ENCODE results near the gene DPCD. TPM values are rescaled to one million over a fixed set of nuclear protein-coding genes. Genes with fewer than 3 reads are reported as not detected.

DPCD gene
- total and polyA plus RNA-seq, 2 of the 8 experiments (the other 6 are each of a cell fraction or from before 2014, with no cell fraction given) = 21.2 to 31.4 TPM

- no peaks in the 10 kb centered on the region for H3K79me2 ChIP-seq (ENCODE audit: control insufficient read depth in 1 of 2, insufficient read depth in 2 of 2, low read length in 2 of 2)
- no peak overlapping the region for H4K5ac ChIP-seq (ENCODE audit: insufficient read length, low read depth, low read length)
- H3K56ac ChIP-seq (replicated peaks; ENCODE audit: insufficient read length, low read depth, low read length) = no peak overlapping the region
- no peak overlapping the region for H3K9ac ChIP-seq (replicated peaks in 1 of 4; ENCODE audit: extremely low read depth in 1 of 4, low read depth in 3 of 4, low read length in 3 of 4)
- H4K91ac ChIP-seq (replicated peaks; ENCODE audit: insufficient read length, low read length) = no peak overlapping the region
- H3K27ac ChIP-seq (ENCODE audit: low read depth, low read length) = no peak overlapping the region
- H3K23me2 ChIP-seq (ENCODE audit: low read depth, low read length) = no peaks in the 10 kb centered on the region
- no peak overlapping the region for H2BK120ac ChIP-seq (replicated peaks; ENCODE audit: low read depth, low read length)
- H3K9me3 ChIP-seq (ENCODE audit: insufficient read depth in 2 of 2, low read depth in 1 of 2, low read length in 1 of 2) = no peaks in the 10 kb centered on the region
- ChIA-PET CTCF (ENCODE audit: partially characterized antibody) (interaction anchor here (1.1 to 8.5 kb wide), 7 partner anchors 8 to 347 kb away, joined by 3 to 65 read pairs (median 4); no protein-coding TSS in a partner anchor), POLR2A (ENCODE audit: partially characterized antibody) (interaction anchor here (1.5 kb wide), 1 partner anchor 64 kb away, joined by 4 read pairs; no protein-coding TSS in a partner anchor)
- no peak overlapping the region for H2AFZ ChIP-seq (ENCODE audit: low read length)
- no peak overlapping the region for H3K4me3 ChIP-seq (ENCODE audit: extremely low read depth in 1 of 4, insufficient read depth in 2 of 4, low read depth in 3 of 4, low read length in 4 of 4)
- peaks cover 0 to under 1% (median 0%) of the 10 kb centered on the region in 4 experiments; a peak in 2 of 7 replicates for H3K27me3 ChIP-seq (replicated peaks in 1 of 4; ENCODE audit: control insufficient read depth in 3 of 4, extremely low read depth in 1 of 4, insufficient read depth in 3 of 4, low read length in 3 of 4)
- H3K14ac ChIP-seq (ENCODE audit: insufficient read length) = no peak overlapping the region
- H3K4me2 ChIP-seq (ENCODE audit: insufficient read depth in 1 of 2, low read depth in 2 of 2, low read length in 2 of 2) = no peak overlapping the region
- H2BK20ac ChIP-seq (ENCODE audit: low read length) = no peak overlapping the region
- H3K79me1 ChIP-seq (ENCODE audit: low read depth, low read length) = no peaks in the 10 kb centered on the region
- no peaks in the 10 kb centered on the region for H4K20me1 ChIP-seq (replicated peaks in 1 of 2; ENCODE audit: control insufficient read depth in 1 of 2, insufficient read depth in 2 of 2, low read length in 2 of 2)
- no peak overlapping the region for H2AK5ac ChIP-seq (ENCODE audit: low read depth, low read length)
- H3K36me3 ChIP-seq (ENCODE audit: control insufficient read depth in 2 of 4, insufficient read depth in 4 of 4, low read length in 3 of 4) = no peaks in the 10 kb centered on the region
- DNase-seq (ENCODE audit: low read depth in 1 of 2, low spot score in 2 of 2) (peak in 1 of 2 experiments; percentile 41), FAIRE-seq (no peak)
- no peak overlapping the region for H2BK5ac ChIP-seq (ENCODE audit: low read depth, low read length)
- H3K4ac ChIP-seq (replicated peaks; ENCODE audit: insufficient read length, low read depth, low read length) = no peak overlapping the region
- WGBS, 2 experiments (ENCODE audit: extremely low coverage in 1 of 2, insufficient coverage in 1 of 2, insufficient read length in 1 of 2, insufficient replicate concordance in 2 of 2, low coverage in 1 of 2, low lambda C conversion rate in 2 of 2, missing lambda C conversion rate in 1 of 2) = 71% methylated on average over 2 of the region's 2 CpGs; no CpG with 5 or more reads in 1 of the 2 experiments
- no peak overlapping the region for H2BK12ac ChIP-seq (ENCODE audit: low read depth, low read length)
- H3K23ac ChIP-seq (ENCODE audit: insufficient read length) = no peak overlapping the region
- H4K8ac ChIP-seq (ENCODE audit: extremely low read depth, insufficient read depth, low read length) = no peak overlapping the region
- no peak overlapping the region for H2BK15ac ChIP-seq (ENCODE audit: low read length)
- H3K4me1 ChIP-seq (replicated peaks in 1 of 4; ENCODE audit: control insufficient read depth in 3 of 4, insufficient read depth in 4 of 4, low read length in 3 of 4) = peaks cover 0 to 2% (median 0%) of the 10 kb centered on the region in 4 experiments; a peak in 2 of 7 replicates
- no peak overlapping the region for H3K18ac ChIP-seq (ENCODE audit: extremely low read depth, low read length)
- TF ChIP-seq POLR2AphosphoS5 (IDR thresholded peaks at IDR 0.05; ENCODE audit: low read depth, low read length) = no peak
- TF ChIP-seq NANOG (IDR thresholded peaks at IDR 0.05; ENCODE audit: insufficient read depth, low read depth, low read length, poor library complexity, severe bottlenecking) = no peak
- TF ChIP-seq POU5F1 (IDR thresholded peaks at IDR 0.05; ENCODE audit: low read depth, low read length) = no peak
- TF ChIP-seq BCL11A (IDR thresholded peaks at IDR 0.05; ENCODE audit: low read depth in 2 of 2, low read length in 2 of 2) = no peak
- TF ChIP-seq CBX5 (IDR thresholded peaks at IDR 0.05; ENCODE audit: low read depth, low read length) = no peak
- no peak for TF ChIP-seq ATF2 (IDR thresholded peaks at IDR 0.05; ENCODE audit: low read length)
- TF ChIP-seq HDAC6 (IDR thresholded peaks at IDR 0.05; ENCODE audit: low read depth, low read length) = no peak
- no peak for TF ChIP-seq SAP30 (IDR thresholded peaks at IDR 0.05; ENCODE audit: insufficient read depth, insufficient replicate concordance, low read length)
- TF ChIP-seq CTBP2 (IDR thresholded peaks at IDR 0.05; ENCODE audit: borderline replicate concordance, insufficient read depth, insufficient read length, low read length) = no peak
- no peak for TF ChIP-seq KDM4A (IDR thresholded peaks at IDR 0.05; ENCODE audit: low read depth, low read length, severe bottlenecking)
These were observed 27.6 kb upstream of the DPCD start for GRCh38 chr10:101560298-101561067.

Measured in H1 (cell line).